Measurements from ENCODE around the gene STAT6.

The STAT6 gene

DNA sequence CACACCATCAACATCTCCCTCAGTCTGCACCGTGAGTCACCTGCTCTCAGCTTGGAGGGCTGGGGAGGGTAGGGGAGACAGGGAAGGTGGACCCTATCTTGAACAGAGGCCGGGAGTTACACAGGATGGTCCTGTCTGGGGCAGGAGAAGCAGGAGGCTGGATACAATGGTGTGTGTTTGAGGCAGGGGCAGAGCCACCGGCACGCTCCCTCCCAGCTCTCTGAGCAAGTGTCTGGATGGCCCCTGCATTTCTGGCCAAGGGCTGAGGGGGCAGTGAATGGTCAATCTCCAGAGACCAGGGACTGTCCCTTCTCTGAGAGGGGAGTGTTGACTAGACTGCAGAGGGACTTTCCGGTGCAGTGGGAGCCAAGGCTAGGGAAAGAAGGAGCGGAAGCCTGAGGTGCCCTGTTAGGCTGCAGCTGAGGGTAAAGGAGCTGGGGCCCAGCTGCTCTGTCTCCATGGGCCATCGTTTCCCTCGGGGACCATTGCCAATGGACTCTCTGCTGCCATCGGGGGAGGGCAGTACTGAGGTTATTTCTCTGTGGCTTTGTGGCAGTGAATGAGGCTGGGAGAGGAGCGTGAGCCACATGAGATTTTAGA, 34.4 kb upstream of the STAT6 start:
- no peak overlapping the region for H3K4me3 ChIP-seq (ENCODE audit: extremely low read depth, insufficient read depth, low read length, poor library complexity, severe bottlenecking)
- no peak overlapping the region for H3K27ac ChIP-seq (ENCODE audit: low read depth, low read length, severe bottlenecking)
- H3K4me1 ChIP-seq (ENCODE audit: control insufficient read depth, insufficient read depth, low read length, poor library complexity, severe bottlenecking), result peaks cover 53% of the 10 kb centered on the region
- no peaks in the 10 kb centered on the region for H3K9me3 ChIP-seq (ENCODE audit: control insufficient read depth, low read length)
- H3K36me3 ChIP-seq (ENCODE audit: control insufficient read depth, insufficient read depth, low read length), result peaks cover 94% of the 10 kb centered on the region
- 93 to 97% methylated on average over 6 to 8 of the region's 10 CpGs for WGBS, 2 experiments (ENCODE audit: insufficient coverage in 2 of 2)

DNA sequence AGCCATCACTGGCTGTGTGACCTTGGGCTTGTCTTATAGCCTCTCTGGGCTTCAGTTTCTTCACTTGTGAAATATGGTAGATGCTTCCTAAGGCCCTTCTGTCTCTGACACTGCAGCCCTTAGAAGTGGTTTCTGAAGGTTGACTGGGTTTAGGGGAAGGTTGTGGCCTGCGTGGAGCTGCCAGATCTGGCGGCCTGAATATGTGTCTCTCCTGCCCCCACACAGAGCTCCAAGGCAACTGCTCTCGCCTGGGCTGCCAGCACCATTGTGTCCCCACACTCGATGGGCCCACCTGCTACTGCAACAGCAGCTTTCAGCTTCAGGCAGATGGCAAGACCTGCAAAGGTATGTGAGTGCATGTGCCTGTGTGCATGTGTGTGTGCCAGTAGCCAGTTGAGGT, 32.3 kb upstream of the STAT6 start:
- H3K36me3 ChIP-seq (ENCODE audit: control insufficient read depth, insufficient read depth, low read length), result peaks cover 94% of the 10 kb centered on the region
- H3K4me1 ChIP-seq (ENCODE audit: control insufficient read depth, insufficient read depth, low read length, poor library complexity, severe bottlenecking), result peaks cover 44% of the 10 kb centered on the region
- H3K4me3 ChIP-seq (ENCODE audit: extremely low read depth, insufficient read depth, low read length, poor library complexity, severe bottlenecking), result no peak overlapping the region
- H3K9me3 ChIP-seq (ENCODE audit: control insufficient read depth, low read length), result no peaks in the 10 kb centered on the region
- H3K27ac ChIP-seq (ENCODE audit: low read depth, low read length, severe bottlenecking), result no peak overlapping the region
- 100% methylated on average over 2 to 3 of the region's 4 CpGs for WGBS, 2 experiments (ENCODE audit: insufficient coverage in 2 of 2)

DNA sequence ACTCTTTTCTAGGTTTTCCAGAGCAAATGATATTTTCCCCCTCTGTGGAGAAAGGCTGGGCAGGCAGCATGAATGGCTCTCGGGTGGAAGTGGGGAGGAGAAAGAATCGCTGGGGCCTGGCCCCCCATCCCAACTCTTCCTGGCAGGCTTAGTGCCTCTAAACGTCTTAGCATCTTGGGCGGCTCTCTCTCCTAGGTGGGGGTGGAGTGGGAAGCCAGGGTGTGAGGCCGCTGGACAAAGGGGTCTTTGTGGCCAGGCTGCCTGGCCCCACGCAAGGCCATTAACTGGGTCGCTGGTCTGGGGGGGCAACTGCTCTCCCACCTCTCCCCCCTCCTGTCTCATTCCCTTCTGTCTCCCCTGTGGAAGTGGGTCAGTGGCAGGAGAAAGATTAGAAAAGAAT, 31.6 kb upstream of the STAT6 start:
- Histone ChIP-seq H3K27ac (ENCODE audit: low read depth, low read length, severe bottlenecking) (no peak overlapping the region), H3K4me3 (ENCODE audit: extremely low read depth, insufficient read depth, low read length, poor library complexity, severe bottlenecking) (no peak overlapping the region), H3K4me1 (ENCODE audit: control insufficient read depth, insufficient read depth, low read length, poor library complexity, severe bottlenecking) (peaks cover 38% of the 10 kb centered on the region), H3K36me3 (ENCODE audit: control insufficient read depth, insufficient read depth, low read length) (peaks cover 94% of the 10 kb centered on the region), H3K9me3 (ENCODE audit: control insufficient read depth, low read length) (no peaks in the 10 kb centered on the region)
- 90% methylated on average over 2 of the region's 7 CpGs; no CpG with 5 or more reads in 1 of the 2 experiments for WGBS, 2 experiments (ENCODE audit: insufficient coverage in 2 of 2)

DNA sequence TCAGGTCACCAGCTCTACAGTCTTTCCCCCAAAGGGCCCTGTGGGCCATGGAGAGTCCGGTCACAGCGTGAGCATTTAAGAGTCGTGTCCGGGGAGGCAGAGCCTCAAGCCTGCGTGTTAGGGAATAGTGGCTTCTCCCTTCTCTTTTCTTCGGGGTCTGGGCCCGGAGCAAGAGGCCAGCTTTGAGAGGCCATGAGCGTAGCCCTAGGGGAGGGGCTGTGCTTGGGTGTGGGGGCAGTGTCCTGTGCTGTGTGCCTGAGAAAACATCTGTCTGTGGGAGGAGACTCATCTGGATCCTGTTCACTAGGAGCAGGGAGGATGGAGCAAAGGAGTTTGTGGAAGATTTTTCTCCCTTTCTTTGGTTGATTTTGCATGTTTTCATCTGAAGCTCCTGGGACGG, 31.0 kb upstream of the STAT6 start:
- 89 to 93% methylated on average over 7 to 8 of the region's 9 CpGs for WGBS, 2 experiments (ENCODE audit: insufficient coverage in 2 of 2)
- Histone ChIP-seq H3K4me1 (ENCODE audit: control insufficient read depth, insufficient read depth, low read length, poor library complexity, severe bottlenecking) (peaks cover 32% of the 10 kb centered on the region), H3K36me3 (ENCODE audit: control insufficient read depth, insufficient read depth, low read length) (peaks cover 96% of the 10 kb centered on the region)

GRCh38 chr12:57141249-57141648, 30.1 kb upstream of the STAT6 start:
- 77 to 98% methylated on average over 6 to 7 of the region's 8 CpGs for WGBS, 2 experiments (ENCODE audit: insufficient coverage in 2 of 2)
- Histone ChIP-seq H3K36me3 (ENCODE audit: control insufficient read depth, insufficient read depth, low read length) (peaks cover 88% of the 10 kb centered on the region), H3K4me1 (ENCODE audit: control insufficient read depth, insufficient read depth, low read length, poor library complexity, severe bottlenecking) (peaks cover 27% of the 10 kb centered on the region)

More for the DNA sequence above, 31.0 kb upstream of the STAT6 start:
- Histone ChIP-seq H3K4me3 (ENCODE audit: extremely low read depth, insufficient read depth, low read length, poor library complexity, severe bottlenecking) (no peak overlapping the region), H3K9me3 (ENCODE audit: control insufficient read depth, low read length) (no peaks in the 10 kb centered on the region), H3K27ac (ENCODE audit: low read depth, low read length, severe bottlenecking) (peak overlapping the region; percentile 5)

GRCh38 chr12:57139796-57140649, 28.9 kb upstream of the STAT6 start:
- no peaks in the 10 kb centered on the region for H3K9me3 ChIP-seq (ENCODE audit: control insufficient read depth, low read length)
- peaks cover 76% of the 10 kb centered on the region for H3K36me3 ChIP-seq (ENCODE audit: control insufficient read depth, insufficient read depth, low read length)
- no peak overlapping the region for H3K4me3 ChIP-seq (ENCODE audit: extremely low read depth, insufficient read depth, low read length, poor library complexity, severe bottlenecking)
- H3K4me1 ChIP-seq (ENCODE audit: control insufficient read depth, insufficient read depth, low read length, poor library complexity, severe bottlenecking), result peaks cover 28% of the 10 kb centered on the region
- H3K27ac ChIP-seq (ENCODE audit: low read depth, low read length, severe bottlenecking), result no peak overlapping the region
- 93 to 94% methylated on average over 2 to 4 of the region's 6 CpGs for WGBS, 2 experiments (ENCODE audit: insufficient coverage in 2 of 2)

More at GRCh38 chr12:57141249-57141648, 30.1 kb upstream of the STAT6 start:
- H3K9me3 ChIP-seq (ENCODE audit: control insufficient read depth, low read length), result no peaks in the 10 kb centered on the region
- no peak overlapping the region for H3K27ac ChIP-seq (ENCODE audit: low read depth, low read length, severe bottlenecking)
- H3K4me3 ChIP-seq (ENCODE audit: extremely low read depth, insufficient read depth, low read length, poor library complexity, severe bottlenecking), result no peak overlapping the region

- H3K9me3 ChIP-seq (ENCODE audit: control insufficient read depth, low read length), result no peaks in the 10 kb centered on the region
- 86 to 95% methylated on average over 9 to 13 of the region's 13 CpGs for WGBS, 2 experiments (ENCODE audit: insufficient coverage in 2 of 2)
- H3K4me1 ChIP-seq (ENCODE audit: control insufficient read depth, insufficient read depth, low read length, poor library complexity, severe bottlenecking), result peaks cover 41% of the 10 kb centered on the region
- peaks cover 62% of the 10 kb centered on the region for H3K36me3 ChIP-seq (ENCODE audit: control insufficient read depth, insufficient read depth, low read length)
- no peak overlapping the region for H3K4me3 ChIP-seq (ENCODE audit: extremely low read depth, insufficient read depth, low read length, poor library complexity, severe bottlenecking)
- H3K27ac ChIP-seq (ENCODE audit: low read depth, low read length, severe bottlenecking), result no peak overlapping the region
Observed at GRCh38 chr12:57138526-57139272, 27.5 kb upstream of the STAT6 start.

GRCh38 chr12:57135527-57136326, 24.6 kb upstream of the STAT6 start:
- Histone ChIP-seq H3K27ac (ENCODE audit: low read depth, low read length, severe bottlenecking) (peak overlapping the region; percentile 84), H3K9me3 (ENCODE audit: control insufficient read depth, low read length) (no peaks in the 10 kb centered on the region), H3K4me1 (ENCODE audit: control insufficient read depth, insufficient read depth, low read length, poor library complexity, severe bottlenecking) (peaks cover 58% of the 10 kb centered on the region), H3K4me3 (ENCODE audit: extremely low read depth, insufficient read depth, low read length, poor library complexity, severe bottlenecking) (no peak overlapping the region), H3K36me3 (ENCODE audit: control insufficient read depth, insufficient read depth, low read length) (peaks cover 43% of the 10 kb centered on the region)
- 35 to 45% methylated on average over 11 to 13 of the region's 18 CpGs for WGBS, 2 experiments (ENCODE audit: insufficient coverage in 2 of 2)

GRCh38 chr12:57134949-57135348, 23.8 kb upstream of the STAT6 start:
- 78 to 88% methylated on average over 6 to 7 of the region's 9 CpGs for WGBS, 2 experiments (ENCODE audit: insufficient coverage in 2 of 2)
- peaks cover 66% of the 10 kb centered on the region for H3K4me1 ChIP-seq (ENCODE audit: control insufficient read depth, insufficient read depth, low read length, poor library complexity, severe bottlenecking)
- H3K4me3 ChIP-seq (ENCODE audit: extremely low read depth, insufficient read depth, low read length, poor library complexity, severe bottlenecking), result no peak overlapping the region
- H3K27ac ChIP-seq (ENCODE audit: low read depth, low read length, severe bottlenecking), result peak overlapping the region; percentile 84
- H3K36me3 ChIP-seq (ENCODE audit: control insufficient read depth, insufficient read depth, low read length), result peaks cover 36% of the 10 kb centered on the region
- H3K9me3 ChIP-seq (ENCODE audit: control insufficient read depth, low read length), result no peaks in the 10 kb centered on the region

- Histone ChIP-seq H3K27ac (ENCODE audit: low read depth, low read length, severe bottlenecking) (peak overlapping the region; percentile 59), H3K4me1 (ENCODE audit: control insufficient read depth, insufficient read depth, low read length, poor library complexity, severe bottlenecking) (peaks cover 68% of the 10 kb centered on the region), H3K36me3 (ENCODE audit: control insufficient read depth, insufficient read depth, low read length) (peaks cover 26% of the 10 kb centered on the region), H3K4me3 (ENCODE audit: extremely low read depth, insufficient read depth, low read length, poor library complexity, severe bottlenecking) (no peak overlapping the region), H3K9me3 (ENCODE audit: control insufficient read depth, low read length) (no peaks in the 10 kb centered on the region)
- 83 to 97% methylated on average over 3 of the region's 6 CpGs for WGBS, 2 experiments (ENCODE audit: insufficient coverage in 2 of 2)
Observed at GRCh38 chr12:57133916-57134315, 22.8 kb upstream of the STAT6 start.

All from mesodermal cell (in vitro differentiated cells).